Heart left ventricle (tissue), 13 donors: Measurements from ENCODE around the gene PLEKHG4B.

Experiments
- CTCF ChIP-seq, 12 donors: fragments of 200-600 bp; sonication (generic) in 4 of 12; IDR thresholded peaks; one replicate each; pipeline versions ENCODE4 v1.5.0 to v1.8.0; 2018 to 2022; ENCODE audit warnings: antibody characterized with exemption in 12 of 12, mild to moderate bottlenecking in 5 of 12
- POLR2A ChIP-seq, 2 donors: fragments of 450-650 bp; IDR thresholded peaks; one replicate each; pipeline ENCODE4 v1.6.1; 2017; ENCODE audit warnings: antibody characterized with exemption in 2 of 2, mild to moderate bottlenecking in 2 of 2, moderate library complexity in 2 of 2
- donor health status: ischemic (EF 13 %, LVEDD 7.1; RV severe dilation, severe dysfunction).
- donor health status: DM: no; HTN: yes; CAD: no.
- donor health status: DM: no; HTN: no; CAD: no.
- donor health status: ischemic (EF 25% LVEDD 6.9; RV normal size, moderate dysfunction).
- donor health status: ischemic (EF 25% LVEDD 5.7; RV mildly dilated, moderate dysfunction).
- donor health status: ischemic (EF 35%, LVEDD 5.7; RV mildly dilated, moderate dysfunction).
- donor health status: nonischemic (EF 11% LVEDD 7.7; RV severe dilation, severe dysfunction).
- donor health status: DM: yes; HTN: yes; CAD: no.
- donor health status: PGD.
- donor health status: ischemic (EF 29% LVEDD 5.4; RV normal size, mild dysfunction).
- donor health status: nonischemic (EF 23%, LVEDD 6.1; RV moderate dilation, normal function).

GRCh38 chr5:192970-193831 lies 101.2 kb downstream of the PLEKHG4B start:
- TF ChIP-seq POLR2A (IDR thresholded peaks at IDR 0.05), result no peak
- no peak for TF ChIP-seq CTCF (IDR thresholded peaks at IDR 0.05)
